Ishikawa (cell line): Measurements from ENCODE around the gene ZBTB2.

ENCODE experiments used
- FOXM1 ChIP-seq: IDR thresholded peaks from 2 replicates; pipeline ENCODE4 v1.6.1; 2012; ENCODE audit warnings: low read depth, borderline replicate concordance
- TCF12 ChIP-seq: IDR thresholded peaks from 2 replicates; pipeline ENCODE4 v1.6.1; 2012; ENCODE audit warnings: low read depth
- YY1 ChIP-seq: IDR thresholded peaks from 2 replicates; pipeline ENCODE4 v1.6.1; 2012; ENCODE audit warnings: low read depth
- TF ChIP-seq, protein P1 (sequence below): IDR thresholded peaks from 2 replicates; pipeline ENCODE4 v1.6.1; 2012
- TF ChIP-seq, protein P2 (sequence below): IDR thresholded peaks from 2 replicates; pipeline ENCODE4 v1.6.1; 2012; ENCODE audit warnings: low read depth, mild to moderate bottlenecking
- TF ChIP-seq, protein P3 (sequence below): IDR thresholded peaks from 2 replicates; pipeline ENCODE4 v1.6.1; 2012

DNA sequence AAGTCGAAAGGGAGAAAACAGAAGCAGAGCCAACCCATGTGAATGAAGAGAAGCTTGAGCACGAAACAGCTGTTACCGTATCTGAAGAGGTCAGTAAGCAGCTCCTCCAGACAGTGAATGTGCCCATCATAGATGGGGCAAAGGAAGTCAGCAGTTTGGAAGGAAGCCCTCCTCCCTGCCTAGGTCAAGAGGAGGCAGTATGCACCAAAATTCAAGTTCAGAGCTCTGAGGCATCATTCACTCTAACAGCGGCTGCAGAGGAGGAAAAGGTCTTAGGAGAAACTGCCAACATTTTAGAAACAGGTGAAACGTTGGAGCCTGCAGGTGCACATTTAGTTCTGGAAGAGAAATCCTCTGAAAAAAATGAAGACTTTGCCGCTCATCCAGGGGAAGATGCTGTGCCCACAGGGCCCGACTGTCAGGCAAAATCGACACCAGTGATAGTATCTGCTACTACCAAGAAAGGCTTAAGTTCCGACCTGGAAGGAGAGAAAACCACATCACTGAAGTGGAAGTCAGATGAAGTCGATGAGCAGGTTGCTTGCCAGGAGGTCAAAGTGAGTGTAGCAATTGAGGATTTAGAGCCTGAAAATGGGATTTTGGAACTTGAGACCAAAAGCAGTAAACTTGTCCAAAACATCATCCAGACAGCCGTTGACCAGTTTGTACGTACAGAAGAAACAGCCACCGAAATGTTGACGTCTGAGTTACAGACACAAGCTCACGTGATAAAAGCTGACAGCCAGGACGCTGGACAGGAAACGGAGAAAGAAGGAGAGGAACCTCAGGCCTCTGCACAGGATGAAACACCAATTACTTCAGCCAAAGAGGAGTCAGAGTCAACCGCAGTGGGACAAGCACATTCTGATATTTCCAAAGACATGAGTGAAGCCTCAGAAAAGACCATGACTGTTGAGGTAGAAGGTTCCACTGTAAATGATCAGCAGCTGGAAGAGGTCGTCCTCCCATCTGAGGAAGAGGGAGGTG, 38.7 kb downstream of the ZBTB2 start:
- TF ChIP-seq, protein P1, sequence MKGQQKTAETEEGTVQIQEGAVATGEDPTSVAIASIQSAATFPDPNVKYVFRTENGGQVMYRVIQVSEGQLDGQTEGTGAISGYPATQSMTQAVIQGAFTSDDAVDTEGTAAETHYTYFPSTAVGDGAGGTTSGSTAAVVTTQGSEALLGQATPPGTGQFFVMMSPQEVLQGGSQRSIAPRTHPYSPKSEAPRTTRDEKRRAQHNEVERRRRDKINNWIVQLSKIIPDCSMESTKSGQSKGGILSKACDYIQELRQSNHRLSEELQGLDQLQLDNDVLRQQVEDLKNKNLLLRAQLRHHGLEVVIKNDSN, result no peak
- TF ChIP-seq, protein P2, sequence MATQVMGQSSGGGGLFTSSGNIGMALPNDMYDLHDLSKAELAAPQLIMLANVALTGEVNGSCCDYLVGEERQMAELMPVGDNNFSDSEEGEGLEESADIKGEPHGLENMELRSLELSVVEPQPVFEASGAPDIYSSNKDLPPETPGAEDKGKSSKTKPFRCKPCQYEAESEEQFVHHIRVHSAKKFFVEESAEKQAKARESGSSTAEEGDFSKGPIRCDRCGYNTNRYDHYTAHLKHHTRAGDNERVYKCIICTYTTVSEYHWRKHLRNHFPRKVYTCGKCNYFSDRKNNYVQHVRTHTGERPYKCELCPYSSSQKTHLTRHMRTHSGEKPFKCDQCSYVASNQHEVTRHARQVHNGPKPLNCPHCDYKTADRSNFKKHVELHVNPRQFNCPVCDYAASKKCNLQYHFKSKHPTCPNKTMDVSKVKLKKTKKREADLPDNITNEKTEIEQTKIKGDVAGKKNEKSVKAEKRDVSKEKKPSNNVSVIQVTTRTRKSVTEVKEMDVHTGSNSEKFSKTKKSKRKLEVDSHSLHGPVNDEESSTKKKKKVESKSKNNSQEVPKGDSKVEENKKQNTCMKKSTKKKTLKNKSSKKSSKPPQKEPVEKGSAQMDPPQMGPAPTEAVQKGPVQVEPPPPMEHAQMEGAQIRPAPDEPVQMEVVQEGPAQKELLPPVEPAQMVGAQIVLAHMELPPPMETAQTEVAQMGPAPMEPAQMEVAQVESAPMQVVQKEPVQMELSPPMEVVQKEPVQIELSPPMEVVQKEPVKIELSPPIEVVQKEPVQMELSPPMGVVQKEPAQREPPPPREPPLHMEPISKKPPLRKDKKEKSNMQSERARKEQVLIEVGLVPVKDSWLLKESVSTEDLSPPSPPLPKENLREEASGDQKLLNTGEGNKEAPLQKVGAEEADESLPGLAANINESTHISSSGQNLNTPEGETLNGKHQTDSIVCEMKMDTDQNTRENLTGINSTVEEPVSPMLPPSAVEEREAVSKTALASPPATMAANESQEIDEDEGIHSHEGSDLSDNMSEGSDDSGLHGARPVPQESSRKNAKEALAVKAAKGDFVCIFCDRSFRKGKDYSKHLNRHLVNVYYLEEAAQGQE, result no peak
- TF ChIP-seq FOXM1 (no peak), TCF12 (no peak), YY1 (no peak)
- TF ChIP-seq, protein P3, sequence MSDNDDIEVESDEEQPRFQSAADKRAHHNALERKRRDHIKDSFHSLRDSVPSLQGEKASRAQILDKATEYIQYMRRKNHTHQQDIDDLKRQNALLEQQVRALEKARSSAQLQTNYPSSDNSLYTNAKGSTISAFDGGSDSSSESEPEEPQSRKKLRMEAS, result no peak
